SJSA1 (cell line): ENCODE results near the gene CELA3B. TPM values are rescaled to one million over a fixed set of nuclear protein-coding genes. Genes with fewer than 3 reads are reported as not detected.
"Not testable (repeated sequence)": the region's sequence is repeated elsewhere in the genome, so short reads cannot be mapped to it uniquely, and the experiment has no call there.

Experiments used
- DNase-seq, 2 experiments: peaks; one replicate each; pipeline ENCODE4 v3.0.0-alpha.2; 2015 to 2020; ENCODE audit warnings: low spot score in 2 of 2, low read depth in 1 of 2
- H3K27ac ChIP-seq: fragments of 250-450 bp; sonication (Bioruptor Pico); 2 replicates; pipeline ENCODE4 v1.5.1; 2020; ENCODE audit warnings: mild to moderate bottlenecking, moderate library complexity
- H3K27me3 ChIP-seq: fragments of 250-450 bp; sonication (Bioruptor Pico); replicated peaks from 2 replicates; pipeline ENCODE4 v1.5.1; 2020; ENCODE audit warnings: mild to moderate bottlenecking, moderate library complexity
- H3K36me3 ChIP-seq: fragments of 250-450 bp; sonication (Bioruptor Pico); 2 replicates; pipeline ENCODE4 v1.5.1; 2020; ENCODE audit warnings: mild to moderate bottlenecking
- H3K4me1 ChIP-seq: fragments of 250-450 bp; sonication (Bioruptor Pico); replicated peaks from 2 replicates; pipeline ENCODE4 v1.6.1; 2021; ENCODE audit warnings: mild to moderate bottlenecking
- H3K4me3 ChIP-seq: fragments of 250-450 bp; sonication (Bioruptor Pico); 2 replicates; pipeline ENCODE4 v1.5.1; 2020; ENCODE audit warnings: mild to moderate bottlenecking
- H3K9me3 ChIP-seq: fragments of 250-450 bp; sonication (Bioruptor Pico); replicated peaks from 2 replicates; pipeline ENCODE4 v1.5.1; 2020; ENCODE audit warnings: mild to moderate bottlenecking
- total RNA-seq: library from RNA; depleted of rRNA; stranded (reverse); fragments of >200 nt; shearing (Covaris generic); gene quantifications from 2 replicates; pipeline ENCODE4 v1.2.3, GENCODE V29; 2014

The CELA3B gene
- total RNA-seq, 1 experiment from 2014 or later: not detected

DNA sequence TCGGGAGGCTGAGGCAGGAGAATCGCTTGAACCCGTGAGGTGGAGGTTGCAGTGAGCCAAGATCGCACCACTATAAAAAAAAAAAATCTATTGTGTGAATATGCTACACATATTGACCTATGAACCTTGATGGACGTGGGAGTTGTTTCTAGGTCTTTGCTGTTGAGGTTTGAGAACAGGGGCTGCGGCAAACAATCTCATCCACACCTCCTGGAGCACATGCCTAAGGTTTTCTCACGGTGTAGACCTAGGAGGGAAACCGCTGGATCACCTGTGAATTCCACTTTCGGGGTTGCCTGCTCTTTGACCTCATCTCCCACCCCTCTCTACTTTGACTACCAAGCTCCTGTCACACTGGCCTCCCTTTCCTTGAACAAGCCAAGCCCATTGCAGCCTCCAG lies 1.5 kb upstream of the CELA3B start:
- not testable (repeated sequence) for H3K4me3 ChIP-seq, H3K27me3 ChIP-seq, H3K36me3 ChIP-seq, H3K9me3 ChIP-seq, H3K4me1 ChIP-seq, DNase-seq, H3K27ac ChIP-seq

GRCh38 chr1:21978209-21978608 lies 1.4 kb downstream of the CELA3B start:
- H3K4me1 ChIP-seq, H3K4me3 ChIP-seq, H3K9me3 ChIP-seq, DNase-seq, H3K27me3 ChIP-seq, H3K36me3 ChIP-seq, H3K27ac ChIP-seq: not testable (repeated sequence)

DNA sequence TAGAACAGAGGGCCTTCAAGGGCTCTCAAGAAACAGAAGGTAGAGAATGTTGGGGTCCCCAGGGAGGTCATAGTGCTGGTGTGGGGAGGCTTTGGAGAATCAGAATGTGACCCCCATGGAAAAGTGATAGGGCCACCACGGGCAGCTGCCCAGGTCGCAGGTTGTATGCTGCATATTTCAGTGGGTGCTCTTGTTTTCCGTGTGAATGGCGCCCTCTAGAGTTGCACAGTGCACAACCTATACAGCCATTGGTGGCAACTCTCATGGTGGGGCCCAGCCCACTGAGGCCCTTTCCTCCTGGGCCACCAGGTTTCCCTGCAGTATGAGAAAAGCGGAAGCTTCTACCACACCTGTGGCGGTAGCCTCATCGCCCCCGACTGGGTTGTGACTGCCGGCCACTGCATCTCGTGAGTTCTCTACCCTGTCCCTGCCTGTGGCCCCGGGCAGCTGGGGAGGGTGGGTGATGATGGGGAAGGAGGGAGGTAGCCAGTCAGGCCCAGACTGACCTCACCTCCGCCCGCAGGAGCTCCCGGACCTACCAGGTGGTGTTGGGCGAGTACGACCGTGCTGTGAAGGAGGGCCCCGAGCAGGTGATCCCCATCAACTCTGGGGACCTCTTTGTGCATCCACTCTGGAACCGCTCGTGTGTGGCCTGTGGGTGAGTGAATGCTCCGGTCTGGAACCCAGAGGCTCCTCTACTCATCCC lies 3.8 kb downstream of the CELA3B start:
- not testable (repeated sequence) for H3K36me3 ChIP-seq, DNase-seq, H3K9me3 ChIP-seq, H3K4me3 ChIP-seq, H3K4me1 ChIP-seq, H3K27me3 ChIP-seq, H3K27ac ChIP-seq

- DNase-seq, H3K4me1 ChIP-seq, H3K36me3 ChIP-seq, H3K27me3 ChIP-seq, H3K9me3 ChIP-seq, H3K4me3 ChIP-seq, H3K27ac ChIP-seq: not testable (repeated sequence)
These were observed 4.4 kb downstream of the CELA3B start for GRCh38 chr1:21981253-21981652.

DNA sequence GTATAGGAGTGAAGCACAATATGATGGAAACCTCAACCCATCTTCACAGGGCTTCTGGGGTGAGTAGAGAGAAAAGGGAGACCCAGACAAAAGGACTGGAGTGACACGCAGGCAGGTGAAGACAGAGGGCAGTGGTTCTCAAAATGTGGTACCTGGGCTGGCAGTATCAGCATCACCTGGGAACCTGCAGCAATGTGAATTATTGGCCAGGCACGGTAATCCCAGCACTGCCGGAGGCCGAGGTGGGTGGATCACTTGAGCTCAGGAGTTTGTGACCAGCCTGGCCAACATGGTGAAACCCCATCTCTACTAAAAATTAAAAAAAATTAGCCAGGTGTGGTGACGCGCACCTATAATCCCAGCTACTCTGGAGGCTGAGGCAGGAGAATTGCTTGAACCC lies 5.3 kb downstream of the CELA3B start:
- not testable (repeated sequence) for H3K27ac ChIP-seq, H3K27me3 ChIP-seq, DNase-seq, H3K4me1 ChIP-seq, H3K9me3 ChIP-seq, H3K36me3 ChIP-seq, H3K4me3 ChIP-seq

GRCh38 chr1:21983539-21983938 lies 6.7 kb downstream of the CELA3B start:
- not testable (repeated sequence) for H3K27me3 ChIP-seq, H3K4me1 ChIP-seq, H3K36me3 ChIP-seq, H3K4me3 ChIP-seq, DNase-seq, H3K27ac ChIP-seq, H3K9me3 ChIP-seq

- H3K27ac ChIP-seq, DNase-seq, H3K27me3 ChIP-seq, H3K4me1 ChIP-seq, H3K36me3 ChIP-seq, H3K9me3 ChIP-seq, H3K4me3 ChIP-seq: not testable (repeated sequence)
These were observed 9.1 kb downstream of the CELA3B start for GRCh38 chr1:21985893-21986292.

GRCh38 chr1:21986386-21986785 lies 9.6 kb downstream of the CELA3B start:
- not testable (repeated sequence) for H3K36me3 ChIP-seq, H3K4me3 ChIP-seq, H3K27me3 ChIP-seq, H3K4me1 ChIP-seq, H3K9me3 ChIP-seq, DNase-seq, H3K27ac ChIP-seq

GRCh38 chr1:21989672-21990393 lies 13.0 kb downstream of the CELA3B start:
- DNase-seq, H3K4me3 ChIP-seq, H3K27me3 ChIP-seq, H3K27ac ChIP-seq, H3K4me1 ChIP-seq, H3K36me3 ChIP-seq, H3K9me3 ChIP-seq: not testable (repeated sequence)

- not testable (repeated sequence) for H3K9me3 ChIP-seq, H3K27me3 ChIP-seq, H3K4me1 ChIP-seq, H3K4me3 ChIP-seq, DNase-seq, H3K27ac ChIP-seq, H3K36me3 ChIP-seq
These were observed 15.4 kb downstream of the CELA3B start for GRCh38 chr1:21992186-21992585.

GRCh38 chr1:21994716-21995115 lies 17.9 kb downstream of the CELA3B start:
- not testable (repeated sequence) for DNase-seq, H3K9me3 ChIP-seq, H3K4me3 ChIP-seq, H3K27me3 ChIP-seq, H3K4me1 ChIP-seq, H3K36me3 ChIP-seq, H3K27ac ChIP-seq

- H3K4me3 ChIP-seq, H3K4me1 ChIP-seq, H3K27ac ChIP-seq, H3K36me3 ChIP-seq, H3K27me3 ChIP-seq, H3K9me3 ChIP-seq, DNase-seq: not testable (repeated sequence)
These were observed 19.8 kb downstream of the CELA3B start for GRCh38 chr1:21996663-21996970.

GRCh38 chr1:21997891-21998623 lies 21.2 kb downstream of the CELA3B start:
- H3K36me3 ChIP-seq, H3K4me1 ChIP-seq, H3K27ac ChIP-seq, H3K9me3 ChIP-seq, DNase-seq, H3K27me3 ChIP-seq, H3K4me3 ChIP-seq: not testable (repeated sequence)

GRCh38 chr1:21998624-21999294 lies 21.9 kb downstream of the CELA3B start:
- H3K36me3 ChIP-seq, H3K4me1 ChIP-seq, H3K4me3 ChIP-seq, H3K27ac ChIP-seq, H3K9me3 ChIP-seq, H3K27me3 ChIP-seq, DNase-seq: not testable (repeated sequence)
